HG02943 (cell line): Measurements from ENCODE around the gene RNASE9.
"Not testable (repeated sequence)": the region's sequence is repeated elsewhere in the genome, so short reads cannot be mapped to it uniquely, and the experiment has no call there.

ENCODE experiments used
- ATAC-seq: cut with Tn5 transposase; IDR thresholded peaks from one replicate; pipeline ENCODE4 v1.9.1; 2021; ENCODE audit warnings: mild to moderate bottlenecking, low read depth, moderate library complexity; ENCODE audit not compliant: unreplicated experiment

RNASE9 gene

GRCh38 chr14:20530771-20531571, 29.9 kb downstream of the RNASE9 start:
- ATAC-seq: no peak

GRCh38 chr14:20529806-20530205, 31.0 kb downstream of the RNASE9 start:
- no peak for ATAC-seq

- no peak for ATAC-seq
Measured at GRCh38 chr14:20524027-20524426, 36.8 kb downstream of the RNASE9 start.

- ATAC-seq: no peak
Measured at GRCh38 chr14:20522332-20522731, 38.5 kb downstream of the RNASE9 start.

- no peak for ATAC-seq
Measured at GRCh38 chr14:20516921-20517320, 43.9 kb downstream of the RNASE9 start.

- ATAC-seq: no peak
Measured at GRCh38 chr14:20515846-20516245, 45.0 kb downstream of the RNASE9 start.

- ATAC-seq: no peak
Measured at GRCh38 chr14:20512177-20512905, 48.5 kb downstream of the RNASE9 start.

- no peak for ATAC-seq
Measured at GRCh38 chr14:20508367-20508766, 52.5 kb downstream of the RNASE9 start.

GRCh38 chr14:20507537-20507936, 53.3 kb downstream of the RNASE9 start:
- ATAC-seq: not testable (repeated sequence)

- ATAC-seq: not testable (repeated sequence)
Measured at GRCh38 chr14:20506752-20507151, 54.1 kb downstream of the RNASE9 start.

- not testable (repeated sequence) for ATAC-seq
Measured at GRCh38 chr14:20506276-20506675, 54.6 kb downstream of the RNASE9 start.
